BE2C (cell line): ENCODE data around the gene GSE1.

Experiments used
- DNase-seq: peaks from one replicate; pipeline ENCODE4 v3.0.0-alpha.2; 2020
- H3K27me3 ChIP-seq: fragments of 250-450 bp; sonication (Bioruptor Pico); 2 replicates; pipeline ENCODE4 v1.5.1; 2020; ENCODE audit warnings: mild to moderate bottlenecking
- H3K36me3 ChIP-seq: fragments of 250-450 bp; sonication (Bioruptor Pico); 2 replicates; pipeline ENCODE4 v1.5.1; 2020; ENCODE audit warnings: mild to moderate bottlenecking
- H3K4me1 ChIP-seq: fragments of 250-450 bp; sonication (Bioruptor Pico); 2 replicates; pipeline ENCODE4 v1.5.1; 2020
- H3K4me3 ChIP-seq: 2 replicates; pipeline ENCODE4 v1.5.1; 2011; ENCODE audit warnings: low read depth, low read length
- H3K9me3 ChIP-seq: fragments of 250-450 bp; sonication (Bioruptor Pico); 2 replicates; pipeline ENCODE4 v1.5.1; 2020
- TF ChIP-seq, protein P1 (sequence below): IDR thresholded peaks from 2 replicates; pipeline ENCODE4 v1.5.1; 2012; ENCODE audit warnings: mild to moderate bottlenecking, low read depth, low read length

GSE1 gene

GRCh38 chr16:85592700-85593493, 20.2 kb upstream of the GSE1 start:
- no peaks in the 10 kb centered on the region for H3K27me3 ChIP-seq
- no peak for DNase-seq
- H3K4me1 ChIP-seq: peaks cover 20% of the 10 kb centered on the region
- no peaks in the 10 kb centered on the region for H3K9me3 ChIP-seq
- no peak overlapping the region for H3K4me3 ChIP-seq
- H3K36me3 ChIP-seq: peaks cover 12% of the 10 kb centered on the region
- TF ChIP-seq, protein P1, sequence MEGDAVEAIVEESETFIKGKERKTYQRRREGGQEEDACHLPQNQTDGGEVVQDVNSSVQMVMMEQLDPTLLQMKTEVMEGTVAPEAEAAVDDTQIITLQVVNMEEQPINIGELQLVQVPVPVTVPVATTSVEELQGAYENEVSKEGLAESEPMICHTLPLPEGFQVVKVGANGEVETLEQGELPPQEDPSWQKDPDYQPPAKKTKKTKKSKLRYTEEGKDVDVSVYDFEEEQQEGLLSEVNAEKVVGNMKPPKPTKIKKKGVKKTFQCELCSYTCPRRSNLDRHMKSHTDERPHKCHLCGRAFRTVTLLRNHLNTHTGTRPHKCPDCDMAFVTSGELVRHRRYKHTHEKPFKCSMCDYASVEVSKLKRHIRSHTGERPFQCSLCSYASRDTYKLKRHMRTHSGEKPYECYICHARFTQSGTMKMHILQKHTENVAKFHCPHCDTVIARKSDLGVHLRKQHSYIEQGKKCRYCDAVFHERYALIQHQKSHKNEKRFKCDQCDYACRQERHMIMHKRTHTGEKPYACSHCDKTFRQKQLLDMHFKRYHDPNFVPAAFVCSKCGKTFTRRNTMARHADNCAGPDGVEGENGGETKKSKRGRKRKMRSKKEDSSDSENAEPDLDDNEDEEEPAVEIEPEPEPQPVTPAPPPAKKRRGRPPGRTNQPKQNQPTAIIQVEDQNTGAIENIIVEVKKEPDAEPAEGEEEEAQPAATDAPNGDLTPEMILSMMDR: no peak

DNA sequence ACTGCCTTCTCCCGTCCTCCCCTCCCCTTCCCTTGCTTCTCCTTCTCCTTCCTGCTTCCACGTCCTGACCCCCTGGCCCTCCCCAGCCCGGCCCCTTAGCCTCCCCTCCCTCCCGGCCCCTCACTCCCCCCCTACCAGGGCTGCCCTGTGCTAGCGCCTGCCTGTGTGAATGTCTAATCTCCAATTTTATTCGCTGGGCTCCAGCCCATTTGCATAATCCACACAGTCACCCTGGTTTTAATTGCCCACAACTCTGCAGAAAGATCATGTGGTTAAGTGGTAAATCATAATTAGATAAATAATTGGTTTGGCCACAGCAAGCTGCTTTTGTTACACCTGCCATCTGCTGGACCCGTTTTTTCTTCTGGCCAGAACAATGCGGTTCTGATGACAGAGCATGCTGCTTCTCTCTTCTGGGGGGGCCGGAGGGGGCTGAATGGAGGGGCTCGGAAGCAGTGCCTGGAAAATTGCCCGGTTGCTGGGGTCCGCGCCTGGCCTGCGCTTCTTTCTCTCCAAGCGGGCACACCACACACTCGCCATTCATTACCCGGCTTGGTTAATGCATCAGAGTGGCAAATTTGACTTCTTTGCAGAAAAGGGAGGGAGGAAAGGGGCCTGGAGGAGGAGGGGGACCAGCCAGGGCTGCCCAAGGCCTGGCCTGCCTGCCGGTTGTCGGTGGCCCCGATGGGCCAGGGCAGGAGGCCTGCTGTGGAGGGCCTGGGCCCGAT, 19.5 kb upstream of the GSE1 start:
- no peak for DNase-seq
- TF ChIP-seq, protein P1: no peak

GRCh38 chr16:85594273-85594977, 18.7 kb upstream of the GSE1 start:
- H3K27me3 ChIP-seq: no peaks in the 10 kb centered on the region
- H3K4me1 ChIP-seq: peaks cover 20% of the 10 kb centered on the region
- DNase-seq: no peak
- H3K4me3 ChIP-seq: no peak overlapping the region
- H3K9me3 ChIP-seq: no peaks in the 10 kb centered on the region
- TF ChIP-seq, protein P1: no peak
- peaks cover 12% of the 10 kb centered on the region for H3K36me3 ChIP-seq

More for the DNA sequence above, 19.5 kb upstream of the GSE1 start:
- Histone ChIP-seq H3K9me3 (no peaks in the 10 kb centered on the region), H3K36me3 (peaks cover 12% of the 10 kb centered on the region), H3K27me3 (no peaks in the 10 kb centered on the region), H3K4me3 (no peak overlapping the region), H3K4me1 (peaks cover 20% of the 10 kb centered on the region)

GRCh38 chr16:85594978-85595661, 18.0 kb upstream of the GSE1 start:
- TF ChIP-seq, protein P1: no peak
- H3K4me3 ChIP-seq: no peak overlapping the region
- H3K4me1 ChIP-seq: peaks cover 25% of the 10 kb centered on the region
- H3K27me3 ChIP-seq: no peaks in the 10 kb centered on the region
- peaks cover 14% of the 10 kb centered on the region for H3K36me3 ChIP-seq
- DNase-seq: no peak
- no peaks in the 10 kb centered on the region for H3K9me3 ChIP-seq

DNA sequence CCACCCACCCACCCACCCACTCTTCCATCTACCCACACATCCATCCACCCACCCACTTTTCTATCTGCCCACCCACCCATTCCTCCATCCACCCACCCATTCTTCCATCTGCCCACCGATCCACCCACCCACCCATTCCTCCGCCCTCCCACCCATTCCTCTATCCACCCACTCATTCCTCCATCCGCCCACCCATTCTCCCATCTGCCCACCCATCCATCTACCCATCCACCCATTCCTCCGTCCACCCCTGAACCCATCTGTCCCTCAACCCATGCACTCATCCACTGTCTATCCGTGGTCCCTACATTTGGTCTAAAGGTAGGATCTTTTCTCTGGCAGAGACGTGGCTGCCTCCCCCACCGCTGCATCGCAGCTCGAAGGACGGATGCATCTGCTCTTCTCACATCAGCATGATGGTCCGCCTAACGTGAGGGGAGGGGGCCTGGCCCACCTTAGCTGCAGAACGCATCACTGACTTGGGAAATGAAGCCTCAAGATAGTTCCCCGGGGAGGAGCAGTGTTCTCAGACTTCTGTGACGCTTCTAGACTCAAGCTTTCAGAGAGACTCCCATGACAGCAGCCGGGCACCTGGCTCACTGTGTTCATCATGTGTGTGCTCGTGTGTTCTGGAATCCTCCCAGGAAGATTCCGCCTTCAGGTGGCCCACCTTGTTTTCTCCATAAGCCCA, 17.2 kb upstream of the GSE1 start:
- Histone ChIP-seq H3K27me3 (no peaks in the 10 kb centered on the region), H3K4me1 (peaks cover 32% of the 10 kb centered on the region), H3K36me3 (peaks cover 14% of the 10 kb centered on the region), H3K4me3 (no peak overlapping the region), H3K9me3 (no peaks in the 10 kb centered on the region)
- DNase-seq: no peak
- TF ChIP-seq, protein P1: no peak
